OCI-LY7 (cell line): ENCODE measurements around the gene SLC39A6. TPM values are rescaled to one million over a fixed set of nuclear protein-coding genes. Genes with fewer than 3 reads are reported as not detected.

Source experiments
- BruUV-seq: library from RNA; stranded (reverse); fragments of 400-500 nt; replicated peaks from 2 replicates; lab custom pipeline; 2021; lab: Mats Ljungman, UMichigan
- CTCF ChIA-PET: fragments of 300-600 bp; sonication (Branson Sonifier 250); formaldehyde crosslinking; loops from one replicate; lab custom pipeline; 2022; ENCODE audit warnings: antibody characterized with exemption; ENCODE audit not compliant: unreplicated experiment; lab: Charles Lee
- POLR2A ChIA-PET: fragments of 300-600 bp; sonication (Branson Sonifier 250); formaldehyde crosslinking; loops from one replicate; lab custom pipeline; 2022; ENCODE audit warnings: antibody characterized with exemption; lab: Charles Lee
- DNase-seq: peaks from one replicate; pipeline ENCODE4 v3.0.0-alpha.2; 2015; ENCODE audit warnings: low spot score
- H2AFZ ChIP-seq: fragments of 200-600 bp; sonication (generic), shearing (Covaris generic); 2 replicates; pipeline ENCODE4 v1.6.1; 2014; ENCODE audit warnings: mild to moderate bottlenecking, antibody characterized with exemption, low read length, moderate library complexity
- H3K27ac ChIP-seq: fragments of 200-600 bp; sonication (generic); 2 replicates; pipeline ENCODE4 v1.5.1; 2014; ENCODE audit warnings: mixed run types, low read depth, mild to moderate bottlenecking, moderate library complexity, low read length, inconsistent platforms; ENCODE audit not compliant: poor library complexity, severe bottlenecking
- H3K36me3 ChIP-seq: fragments of 200-600 bp; sonication (generic); 2 replicates; pipeline ENCODE4 v1.6.1; 2014; ENCODE audit warnings: mild to moderate bottlenecking, antibody characterized with exemption, low read length, moderate library complexity, mixed read lengths; ENCODE audit not compliant: insufficient read depth
- H3K4me1 ChIP-seq: fragments of 200-600 bp; sonication (generic); 2 replicates; pipeline ENCODE4 v1.5.1; 2014; ENCODE audit warnings: mild to moderate bottlenecking, low read length; ENCODE audit not compliant: insufficient read depth, poor library complexity, severe bottlenecking
- H3K4me2 ChIP-seq: fragments of 200-600 bp; sonication (generic); 2 replicates; pipeline ENCODE4 v1.6.1; 2014; ENCODE audit warnings: mild to moderate bottlenecking, low read length
- H3K4me3 ChIP-seq: fragments of 200-600 bp; sonication (generic); 2 replicates; pipeline ENCODE4 v1.5.1; 2014; ENCODE audit warnings: mild to moderate bottlenecking, low read depth, low read length; ENCODE audit not compliant: poor library complexity, severe bottlenecking
- H3K79me2 ChIP-seq: fragments of 200-600 bp; sonication (generic); 2 replicates; pipeline ENCODE4 v1.6.1; 2016; ENCODE audit warnings: low read depth, mild to moderate bottlenecking, low read length, moderate library complexity, mixed read lengths; ENCODE audit not compliant: insufficient read depth
- H3K9me2 ChIP-seq: fragments of 200-600 bp; sonication (generic); 2 replicates; pipeline ENCODE4 v1.6.1; 2016; ENCODE audit warnings: mild to moderate bottlenecking, low read length, mixed read lengths; ENCODE audit not compliant: insufficient read depth
- H3K9me3 ChIP-seq: fragments of 200-600 bp; sonication (generic); 2 replicates; pipeline ENCODE4 v1.6.1; 2014; ENCODE audit warnings: mild to moderate bottlenecking, mixed run types, low read length, mixed read lengths
- H4K20me1 ChIP-seq: fragments of 200-600 bp; sonication (generic); 2 replicates; pipeline ENCODE4 v1.6.1; 2014; ENCODE audit warnings: mild to moderate bottlenecking, antibody characterized with exemption, low read length, moderate library complexity, mixed read lengths; ENCODE audit not compliant: insufficient read depth
- EZH2phosphoT487 ChIP-seq: fragments of 200-600 bp; sonication (generic); IDR thresholded peaks from 2 replicates; pipeline ENCODE4 v1.6.1; 2018; ENCODE audit warnings: low read depth, borderline replicate concordance, mild to moderate bottlenecking, mixed run types, antibody characterized with exemption, low read length, moderate library complexity, mixed read lengths
- intact Hi-C: fragments of 100-400 bp; cut with micrococcal nuclease; formaldehyde crosslinking; loops from one replicate; pipeline ENCODE4 v1.10.0; 2022; ENCODE audit not compliant: unreplicated experiment
- total RNA-seq, 2 experiments: library from RNA; depleted of rRNA in 1 of 2; stranded (reverse); fragments of >200 nt in 1 of 2; shearing (Covaris generic) in 1 of 2; gene quantifications; 2 replicates each; pipeline ENCODE4 v1.2.3, GENCODE V29; 2014 to 2022
- TF ChIP-seq, protein P1 (sequence below): fragments of 200-600 bp; sonication (generic); conservative IDR thresholded peaks from 2 replicates; pipeline ENCODE4 v1.5.1; 2014; ENCODE audit warnings: mild to moderate bottlenecking, antibody characterized with exemption, low read length, moderate library complexity, mixed read lengths

The SLC39A6 gene
- total RNA-seq, 2 experiments from 2014 or later, result 11.2 to 14.7 TPM

- no peak for DNase-seq
- Histone ChIP-seq H3K4me2 (no peak overlapping the region), H3K4me1 (no peaks in the 10 kb centered on the region), H3K27ac (no peak overlapping the region), H3K9me2 (no peaks in the 10 kb centered on the region), H4K20me1 (no peaks in the 10 kb centered on the region), H3K79me2 (0 out of 2 replicates have a peak, but pooled peaks cover 7% of the 10 kb centered on the region), H2AFZ (no peak overlapping the region), H3K4me3 (no peak overlapping the region), H3K36me3 (peaks cover 67% of the 10 kb centered on the region), H3K9me3 (no peaks in the 10 kb centered on the region)
- TF ChIP-seq EZH2phosphoT487, result no peak
- TF ChIP-seq, protein P1, sequence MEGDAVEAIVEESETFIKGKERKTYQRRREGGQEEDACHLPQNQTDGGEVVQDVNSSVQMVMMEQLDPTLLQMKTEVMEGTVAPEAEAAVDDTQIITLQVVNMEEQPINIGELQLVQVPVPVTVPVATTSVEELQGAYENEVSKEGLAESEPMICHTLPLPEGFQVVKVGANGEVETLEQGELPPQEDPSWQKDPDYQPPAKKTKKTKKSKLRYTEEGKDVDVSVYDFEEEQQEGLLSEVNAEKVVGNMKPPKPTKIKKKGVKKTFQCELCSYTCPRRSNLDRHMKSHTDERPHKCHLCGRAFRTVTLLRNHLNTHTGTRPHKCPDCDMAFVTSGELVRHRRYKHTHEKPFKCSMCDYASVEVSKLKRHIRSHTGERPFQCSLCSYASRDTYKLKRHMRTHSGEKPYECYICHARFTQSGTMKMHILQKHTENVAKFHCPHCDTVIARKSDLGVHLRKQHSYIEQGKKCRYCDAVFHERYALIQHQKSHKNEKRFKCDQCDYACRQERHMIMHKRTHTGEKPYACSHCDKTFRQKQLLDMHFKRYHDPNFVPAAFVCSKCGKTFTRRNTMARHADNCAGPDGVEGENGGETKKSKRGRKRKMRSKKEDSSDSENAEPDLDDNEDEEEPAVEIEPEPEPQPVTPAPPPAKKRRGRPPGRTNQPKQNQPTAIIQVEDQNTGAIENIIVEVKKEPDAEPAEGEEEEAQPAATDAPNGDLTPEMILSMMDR, result no peak
- intact Hi-C loops, result no loop called here
- BruUV-seq, result no TSS peak
- POLR2A ChIA-PET, result no interaction called here
- CTCF ChIA-PET, result no interaction called here
These were observed 10.1 kb upstream of the SLC39A6 start for GRCh38 chr18:36139245-36139644.

GRCh38 chr18:36135264-36135663 lies 6.1 kb upstream of the SLC39A6 start:
- DNase-seq, result no peak
- H3K9me3 ChIP-seq, result no peaks in the 10 kb centered on the region
- intact Hi-C loops, result no loop called here
- peaks cover 43% of the 10 kb centered on the region for H3K36me3 ChIP-seq
- H3K79me2 ChIP-seq, result peaks cover 38% of the 10 kb centered on the region
- H3K4me2 ChIP-seq, result no peak overlapping the region
- ChIA-PET CTCF (no interaction called here), POLR2A (no interaction called here)
- H3K4me1 ChIP-seq, result peaks cover 13% of the 10 kb centered on the region
- H4K20me1 ChIP-seq, result no peaks in the 10 kb centered on the region
- no peak overlapping the region for H3K27ac ChIP-seq
- H2AFZ ChIP-seq, result no peak overlapping the region
- TF ChIP-seq, protein P1, result no peak
- no peak overlapping the region for H3K4me3 ChIP-seq
- no peaks in the 10 kb centered on the region for H3K9me2 ChIP-seq
- no TSS peak for BruUV-seq

- no TSS peak for BruUV-seq
- peak overlapping the region; percentile 20; the same call in 1 of the 2 replicates for H3K4me2 ChIP-seq
- peaks cover 55% of the 10 kb centered on the region for H3K79me2 ChIP-seq
- H3K36me3 ChIP-seq, result peaks cover 26% of the 10 kb centered on the region
- no peak for TF ChIP-seq EZH2phosphoT487
- TF ChIP-seq, protein P1, result no peak
- H3K27ac ChIP-seq, result no peak overlapping the region
- H2AFZ ChIP-seq, result no peak overlapping the region
- no peaks in the 10 kb centered on the region for H4K20me1 ChIP-seq
- no peaks in the 10 kb centered on the region for H3K9me2 ChIP-seq
- CTCF ChIA-PET, result no interaction called here
- no peaks in the 10 kb centered on the region for H3K9me3 ChIP-seq
- peak; percentile 5 for DNase-seq
- H3K4me1 ChIP-seq, result peaks cover 20% of the 10 kb centered on the region
- H3K4me3 ChIP-seq, result no peak overlapping the region
- intact Hi-C loops, result no loop called here
- POLR2A ChIA-PET, result no interaction called here
These were observed 3.6 kb upstream of the SLC39A6 start for GRCh38 chr18:36132756-36133155.
